GM19455 (cell line): ENCODE results near the gene CYP2A6.
"Not testable (repeated sequence)": the region's sequence is repeated elsewhere in the genome, so short reads cannot be mapped to it uniquely, and the experiment has no call there.

Source experiments
- ATAC-seq: cut with Tn5 transposase; IDR thresholded peaks from one replicate; pipeline ENCODE4 v1.9.1; 2021; ENCODE audit not compliant: unreplicated experiment

The CYP2A6 gene

GRCh38 chr19:40850277-40850676 is at the start of gene CYP2A6:
Gene CYP2A6, minus strand, starts transcription at chr19:40850447. Its CDS starts 21 bp downstream, at chr19:40850426.
- not testable (repeated sequence) for ATAC-seq

GRCh38 chr19:40899964-40900363 is 49.7 kb upstream of the CYP2A6 start:
- not testable (repeated sequence) for ATAC-seq

GRCh38 chr19:40896843-40897789 is 46.9 kb upstream of the CYP2A6 start:
- ATAC-seq, result not testable (repeated sequence)

GRCh38 chr19:40896418-40896796 is 46.2 kb upstream of the CYP2A6 start:
- no peak for ATAC-seq

- no peak for ATAC-seq
Measured at GRCh38 chr19:40893112-40893511, 42.9 kb upstream of the CYP2A6 start.

- no peak for ATAC-seq
Measured at GRCh38 chr19:40889366-40889765, 39.1 kb upstream of the CYP2A6 start.

GRCh38 chr19:40888191-40888590 is 37.9 kb upstream of the CYP2A6 start:
- ATAC-seq, result no peak

- not testable (repeated sequence) for ATAC-seq
Measured at GRCh38 chr19:40884187-40884931, 34.1 kb upstream of the CYP2A6 start.

- not testable (repeated sequence) for ATAC-seq
Measured at GRCh38 chr19:40882062-40882461, 31.8 kb upstream of the CYP2A6 start, which contains the start of gene CYP2A7. Gene CYP2A7, minus strand, starts transcription at chr19:40882231. Its CDS starts 21 bp downstream, at chr19:40882210.

- not testable (repeated sequence) for ATAC-seq
Measured at GRCh38 chr19:40879349-40879748, 29.1 kb upstream of the CYP2A6 start.

GRCh38 chr19:40875526-40875951 is 25.3 kb upstream of the CYP2A6 start:
- not testable (repeated sequence) for ATAC-seq

- not testable (repeated sequence) for ATAC-seq
Measured at GRCh38 chr19:40874874-40875273, 24.6 kb upstream of the CYP2A6 start.

GRCh38 chr19:40873873-40874272 is 23.6 kb upstream of the CYP2A6 start:
- not testable (repeated sequence) for ATAC-seq

GRCh38 chr19:40872209-40872608 is 22.0 kb upstream of the CYP2A6 start:
- ATAC-seq, result no peak

- no peak for ATAC-seq
Measured at GRCh38 chr19:40867701-40868100, 17.5 kb upstream of the CYP2A6 start.

GRCh38 chr19:40864739-40865496 is 14.7 kb upstream of the CYP2A6 start:
- ATAC-seq, result not testable (repeated sequence)

GRCh38 chr19:40862785-40863184 is 12.5 kb upstream of the CYP2A6 start:
- ATAC-seq, result no peak

GRCh38 chr19:40862333-40862732 is 12.1 kb upstream of the CYP2A6 start:
- no peak for ATAC-seq

- no peak for ATAC-seq
Measured at GRCh38 chr19:40858109-40858508, 7.9 kb upstream of the CYP2A6 start.

GRCh38 chr19:40852467-40853152 is 2.4 kb upstream of the CYP2A6 start:
- not testable (repeated sequence) for ATAC-seq
